Ishikawa (cell line): ENCODE results near the gene MAMDC2.

ENCODE experiments used
- EGR1 ChIP-seq: IDR thresholded peaks from 2 replicates; pipeline ENCODE4 v1.6.1; 2012
- EP300 ChIP-seq: IDR thresholded peaks from 2 replicates; pipeline ENCODE4 v1.6.1; 2012; ENCODE audit warnings: borderline replicate concordance
- FOXM1 ChIP-seq: IDR thresholded peaks from 2 replicates; pipeline ENCODE4 v1.6.1; 2012; ENCODE audit warnings: low read depth, borderline replicate concordance
- NFIC ChIP-seq: IDR thresholded peaks from 2 replicates; pipeline ENCODE4 v1.6.1; 2012
- RAD21 ChIP-seq: IDR thresholded peaks from 2 replicates; pipeline ENCODE4 v1.6.1; 2012; ENCODE audit warnings: low read depth
- TEAD4 ChIP-seq: IDR thresholded peaks from 2 replicates; pipeline ENCODE4 v1.6.1; 2012
- YY1 ChIP-seq: IDR thresholded peaks from 2 replicates; pipeline ENCODE4 v1.6.1; 2012; ENCODE audit warnings: low read depth
- TF ChIP-seq, protein P1 (sequence below): IDR thresholded peaks from 2 replicates; pipeline ENCODE4 v1.6.1; 2012; ENCODE audit warnings: low read depth, mild to moderate bottlenecking

GRCh38 chr9:70256123-70256551, 212.5 kb downstream of the MAMDC2 start:
- TF ChIP-seq YY1 (no peak), EP300 (no peak), EGR1 (no peak), NFIC (no peak), TEAD4 (no peak), FOXM1 (no peak), RAD21 (no peak)
- TF ChIP-seq, protein P1, sequence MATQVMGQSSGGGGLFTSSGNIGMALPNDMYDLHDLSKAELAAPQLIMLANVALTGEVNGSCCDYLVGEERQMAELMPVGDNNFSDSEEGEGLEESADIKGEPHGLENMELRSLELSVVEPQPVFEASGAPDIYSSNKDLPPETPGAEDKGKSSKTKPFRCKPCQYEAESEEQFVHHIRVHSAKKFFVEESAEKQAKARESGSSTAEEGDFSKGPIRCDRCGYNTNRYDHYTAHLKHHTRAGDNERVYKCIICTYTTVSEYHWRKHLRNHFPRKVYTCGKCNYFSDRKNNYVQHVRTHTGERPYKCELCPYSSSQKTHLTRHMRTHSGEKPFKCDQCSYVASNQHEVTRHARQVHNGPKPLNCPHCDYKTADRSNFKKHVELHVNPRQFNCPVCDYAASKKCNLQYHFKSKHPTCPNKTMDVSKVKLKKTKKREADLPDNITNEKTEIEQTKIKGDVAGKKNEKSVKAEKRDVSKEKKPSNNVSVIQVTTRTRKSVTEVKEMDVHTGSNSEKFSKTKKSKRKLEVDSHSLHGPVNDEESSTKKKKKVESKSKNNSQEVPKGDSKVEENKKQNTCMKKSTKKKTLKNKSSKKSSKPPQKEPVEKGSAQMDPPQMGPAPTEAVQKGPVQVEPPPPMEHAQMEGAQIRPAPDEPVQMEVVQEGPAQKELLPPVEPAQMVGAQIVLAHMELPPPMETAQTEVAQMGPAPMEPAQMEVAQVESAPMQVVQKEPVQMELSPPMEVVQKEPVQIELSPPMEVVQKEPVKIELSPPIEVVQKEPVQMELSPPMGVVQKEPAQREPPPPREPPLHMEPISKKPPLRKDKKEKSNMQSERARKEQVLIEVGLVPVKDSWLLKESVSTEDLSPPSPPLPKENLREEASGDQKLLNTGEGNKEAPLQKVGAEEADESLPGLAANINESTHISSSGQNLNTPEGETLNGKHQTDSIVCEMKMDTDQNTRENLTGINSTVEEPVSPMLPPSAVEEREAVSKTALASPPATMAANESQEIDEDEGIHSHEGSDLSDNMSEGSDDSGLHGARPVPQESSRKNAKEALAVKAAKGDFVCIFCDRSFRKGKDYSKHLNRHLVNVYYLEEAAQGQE = no peak
